Left forelimb (tissue), 1 donor: ENCODE measurements around the gene TFB1M.
"Not testable (repeated sequence)": the region's sequence is repeated elsewhere in the genome, so short reads cannot be mapped to it uniquely, and the experiment has no call there.

ENCODE experiments used
- DNase-seq: peaks from one replicate; pipeline ENCODE4 v3.0.0-alpha.2; 2018; ENCODE audit warnings: low spot score

The TFB1M gene

DNA sequence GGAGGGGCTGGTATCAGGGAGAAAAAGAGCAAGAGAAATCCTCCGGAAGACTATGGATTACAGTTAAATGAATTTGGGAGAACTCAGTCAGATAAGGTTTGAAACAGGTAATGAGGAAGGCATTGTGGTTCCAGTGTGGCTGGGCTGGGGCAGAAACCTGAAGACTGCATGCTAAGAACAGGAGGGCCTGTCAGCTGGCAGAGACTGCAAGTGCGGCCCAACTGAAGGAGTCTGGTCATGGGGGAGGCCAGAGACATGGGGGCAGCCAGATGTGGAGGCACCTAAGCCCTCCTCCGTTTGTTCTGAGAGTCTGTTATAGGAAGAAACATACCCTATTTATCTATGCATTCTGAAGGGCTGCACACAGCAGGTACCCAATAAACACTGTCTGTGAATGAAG, 16.6 kb downstream of the TFB1M start:
- no peak for DNase-seq

DNA sequence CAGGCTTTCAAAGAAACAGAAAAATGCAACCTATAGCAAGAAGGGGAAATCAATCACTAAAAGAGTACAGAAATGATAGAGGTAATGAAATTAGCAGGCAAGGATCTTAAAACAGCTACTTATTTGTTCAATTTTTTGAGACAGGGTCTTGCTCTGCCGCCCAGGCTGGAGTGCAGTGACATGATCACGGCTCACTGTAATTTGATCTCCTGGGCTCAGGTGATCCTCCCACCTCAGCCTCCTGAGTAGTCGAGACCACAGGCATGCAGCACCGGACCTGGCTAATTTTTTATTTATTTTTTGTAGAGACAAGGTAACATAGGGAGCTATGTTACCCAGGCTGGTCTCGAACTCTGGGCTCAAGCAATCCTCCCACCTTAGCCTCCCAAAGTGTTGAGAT, 21.6 kb downstream of the TFB1M start:
- DNase-seq: no peak

DNA sequence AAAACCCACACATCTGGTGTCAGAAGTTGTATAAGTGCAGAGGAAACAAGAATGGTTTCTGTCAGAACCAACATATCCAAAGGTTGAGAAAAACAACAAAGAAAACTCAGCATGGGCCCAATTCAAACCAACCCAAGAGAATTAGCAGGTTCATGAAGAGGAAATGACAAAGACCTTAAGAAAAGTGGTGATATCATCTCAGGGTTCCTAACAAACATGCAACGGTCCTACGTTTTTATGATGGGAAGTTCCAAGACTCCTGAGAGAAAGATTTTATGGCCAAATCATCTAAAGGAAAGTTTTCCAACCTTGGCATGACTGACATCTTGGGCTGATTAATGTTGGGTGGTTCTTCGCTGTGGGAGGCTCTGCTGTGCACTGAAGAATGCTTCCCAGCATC, 23.0 kb downstream of the TFB1M start:
- no peak for DNase-seq

DNA sequence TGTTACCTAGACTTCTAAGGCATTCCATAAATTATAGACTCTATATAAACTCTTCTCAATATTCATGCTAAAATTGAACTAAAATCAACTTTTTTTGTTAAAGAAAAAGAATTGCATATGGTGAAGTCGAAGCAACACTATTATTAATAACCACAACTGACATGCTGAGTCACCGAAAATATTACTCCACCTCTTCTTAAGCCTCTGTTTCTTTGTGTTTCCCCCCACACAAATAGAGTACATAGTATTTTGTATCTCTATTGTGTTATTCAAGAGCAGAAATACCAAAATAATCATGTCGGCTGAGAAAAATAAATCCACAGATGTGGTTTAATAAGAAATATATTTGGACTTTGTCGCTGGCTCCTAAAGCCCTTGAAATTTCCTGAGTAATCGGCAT, 23.8 kb downstream of the TFB1M start:
- no peak for DNase-seq

DNA sequence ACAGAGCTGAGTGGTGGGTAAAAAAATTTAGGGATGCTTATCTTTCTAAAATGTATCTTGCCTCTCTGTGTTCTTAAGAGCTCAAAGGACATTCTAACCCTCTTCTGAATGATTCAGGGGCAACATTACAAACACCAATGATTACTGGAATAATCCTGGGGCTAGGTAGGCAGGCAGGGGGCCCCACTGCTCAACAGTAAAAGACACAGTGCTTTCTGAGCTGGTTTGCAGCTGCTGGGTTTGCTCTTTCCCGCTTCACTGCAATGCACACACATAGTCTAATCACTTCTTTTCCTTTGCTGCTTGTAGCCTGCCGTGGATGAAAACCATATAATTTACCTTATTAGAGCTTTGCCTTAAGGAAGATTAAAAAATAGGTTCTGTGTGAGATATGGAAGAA, 26.5 kb downstream of the TFB1M start:
- no peak for DNase-seq

DNA sequence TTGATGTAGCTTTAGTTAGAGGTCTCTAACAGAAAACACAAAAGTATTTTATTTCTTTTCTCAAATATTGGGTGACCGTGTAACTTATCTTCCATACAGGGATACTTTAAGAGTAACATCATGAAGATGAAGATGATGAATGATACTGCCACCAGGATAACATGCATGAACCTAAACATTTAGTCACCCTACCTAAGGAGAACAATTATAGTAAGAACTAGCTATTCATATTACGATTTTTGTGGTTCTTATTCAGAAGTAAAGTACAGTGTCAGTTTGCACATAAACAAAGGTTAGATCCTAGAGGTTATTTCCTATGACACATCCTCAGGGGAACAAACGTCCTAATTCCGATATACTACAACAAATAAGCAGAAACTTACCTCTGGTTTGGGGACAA, 29.5 kb downstream of the TFB1M start:
- DNase-seq: no peak

DNA sequence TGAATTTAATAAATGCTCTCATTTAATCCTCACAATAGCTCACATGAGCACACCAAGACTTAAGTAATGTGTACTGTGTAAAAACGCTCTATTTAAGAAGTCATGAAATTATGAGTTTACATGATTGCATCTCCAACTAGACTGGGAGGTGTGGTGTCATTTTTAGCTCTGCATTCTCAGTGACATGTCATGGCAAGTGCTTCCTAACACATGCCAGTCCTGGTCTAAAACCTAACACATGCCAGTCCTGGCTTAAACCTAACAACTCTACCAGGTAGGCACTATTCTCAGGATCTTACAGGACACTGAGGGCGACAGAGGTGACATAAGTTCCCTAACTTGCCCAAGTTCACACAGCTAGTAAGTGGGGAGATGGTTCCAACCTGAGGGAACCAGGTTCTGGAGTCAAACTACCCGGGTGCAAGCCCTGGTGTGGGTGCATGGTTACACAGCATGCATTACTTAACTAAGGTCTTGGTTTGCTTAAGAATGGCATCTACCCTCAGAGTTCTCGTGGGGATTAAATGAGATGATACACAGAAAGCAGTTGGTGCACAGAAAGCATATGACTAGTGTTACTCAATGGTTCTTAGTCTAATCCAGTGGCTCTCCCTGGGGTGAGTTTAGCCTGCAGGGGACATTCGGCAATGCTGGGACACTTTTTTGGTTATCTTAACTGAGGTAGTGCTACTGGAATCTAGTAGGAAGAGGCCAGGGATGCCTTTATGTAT, 35.8 kb downstream of the TFB1M start:
- DNase-seq: no peak

DNA sequence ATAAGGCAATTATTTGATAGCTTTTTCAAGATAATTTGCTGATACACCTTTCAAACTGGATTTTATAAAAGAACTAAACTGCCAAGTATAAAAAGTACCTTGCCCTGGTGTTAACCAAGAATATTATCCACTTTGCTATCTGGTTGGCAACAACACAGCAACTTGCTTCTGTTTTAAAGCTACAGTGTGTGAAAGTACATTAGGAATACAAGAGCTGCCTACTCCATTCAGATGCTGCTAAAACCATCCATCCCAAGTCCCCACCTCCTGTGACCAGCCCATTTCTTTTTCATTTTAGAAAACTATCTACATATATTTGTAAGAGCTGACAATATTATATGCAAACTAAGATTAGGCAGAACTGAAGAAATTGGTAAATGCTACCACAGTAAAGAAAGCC, 37.6 kb downstream of the TFB1M start:
- DNase-seq: no peak

DNA sequence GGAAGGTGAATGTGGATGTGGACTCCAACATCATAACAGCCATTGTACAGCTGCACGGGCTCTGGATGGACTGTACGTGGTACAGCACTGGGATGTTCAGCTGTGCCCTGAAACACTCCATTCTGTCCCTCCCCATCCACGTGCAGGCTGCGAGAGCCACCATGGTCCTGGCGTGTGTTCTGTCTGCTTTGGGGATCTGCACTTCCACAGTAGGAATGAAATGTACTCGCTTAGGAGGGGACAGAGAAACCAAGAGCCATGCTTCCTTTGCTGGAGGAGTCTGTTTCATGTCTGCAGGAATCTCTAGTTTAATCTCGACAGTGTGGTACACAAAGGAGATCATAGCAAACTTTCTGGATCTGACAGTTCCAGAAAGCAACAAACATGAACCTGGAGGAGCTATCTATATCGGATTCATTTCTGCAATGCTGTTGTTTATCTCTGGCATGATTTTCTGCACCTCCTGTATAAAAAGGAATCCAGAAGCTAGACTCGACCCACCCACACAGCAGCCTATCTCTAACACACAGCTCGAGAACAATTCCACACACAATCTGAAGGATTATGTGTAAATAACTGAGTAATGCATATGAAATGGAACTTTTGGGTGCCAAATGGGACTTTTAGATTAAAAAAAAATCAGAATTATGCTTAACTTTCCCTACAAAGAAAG, 38.3 kb downstream of the TFB1M start:
- DNase-seq: no peak

DNA sequence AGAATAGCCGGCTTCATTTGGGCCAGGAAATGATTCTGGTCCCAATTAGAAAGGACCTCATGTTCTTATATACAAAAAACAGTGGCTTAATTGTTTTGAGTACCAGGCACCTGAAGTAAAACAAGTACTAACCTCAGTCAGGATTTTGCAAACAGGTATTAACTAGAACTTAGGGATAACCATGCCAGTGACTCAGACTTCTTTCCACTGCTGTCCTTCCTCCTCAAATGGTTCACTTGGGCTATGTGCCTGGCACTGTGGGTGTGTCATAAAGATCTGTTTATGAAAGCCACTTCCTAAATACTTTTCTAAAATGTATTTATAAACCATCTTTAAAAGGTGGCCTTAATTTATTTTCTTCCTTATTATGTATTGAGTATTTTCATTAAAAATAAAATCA, 39.8 kb downstream of the TFB1M start:
- no peak for DNase-seq

DNA sequence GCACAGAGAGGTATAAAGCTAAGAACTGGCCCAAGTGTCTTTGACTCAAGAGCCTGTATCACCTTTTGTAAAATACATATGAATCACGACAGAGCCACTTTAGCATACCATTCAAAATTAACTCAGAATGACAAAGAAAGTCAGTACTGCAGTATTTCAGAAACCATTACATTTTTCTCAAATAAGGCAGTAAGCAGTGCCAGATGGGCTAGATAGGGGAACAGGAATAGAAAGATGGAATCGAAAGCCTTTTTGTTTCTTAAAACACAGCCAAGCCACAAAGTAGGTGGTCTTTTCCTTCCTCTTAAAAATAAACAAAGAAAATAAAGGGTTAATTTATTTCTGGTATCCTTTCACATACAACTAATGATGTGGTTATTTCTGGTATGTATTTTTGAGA, 40.2 kb downstream of the TFB1M start:
- DNase-seq: no peak

DNA sequence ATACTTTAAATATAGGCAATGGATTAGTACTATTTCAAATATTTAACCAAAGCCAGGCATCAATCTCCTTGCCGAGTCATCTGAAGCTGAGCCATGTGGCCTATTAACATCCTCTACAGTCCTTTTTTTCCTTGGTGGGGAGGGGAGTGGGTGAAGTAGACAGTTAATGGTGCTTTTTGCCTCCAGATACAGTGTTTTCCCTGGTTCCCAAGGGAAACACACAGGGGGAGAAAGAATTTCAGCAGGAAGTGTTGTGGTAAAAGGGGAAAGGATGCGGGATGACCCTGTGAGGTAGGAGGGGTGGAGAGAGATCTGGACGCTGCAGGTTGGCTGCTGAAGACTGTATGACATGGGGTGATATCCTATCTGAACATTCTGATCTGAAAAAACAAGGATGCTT, 40.9 kb downstream of the TFB1M start:
- DNase-seq: no peak

DNA sequence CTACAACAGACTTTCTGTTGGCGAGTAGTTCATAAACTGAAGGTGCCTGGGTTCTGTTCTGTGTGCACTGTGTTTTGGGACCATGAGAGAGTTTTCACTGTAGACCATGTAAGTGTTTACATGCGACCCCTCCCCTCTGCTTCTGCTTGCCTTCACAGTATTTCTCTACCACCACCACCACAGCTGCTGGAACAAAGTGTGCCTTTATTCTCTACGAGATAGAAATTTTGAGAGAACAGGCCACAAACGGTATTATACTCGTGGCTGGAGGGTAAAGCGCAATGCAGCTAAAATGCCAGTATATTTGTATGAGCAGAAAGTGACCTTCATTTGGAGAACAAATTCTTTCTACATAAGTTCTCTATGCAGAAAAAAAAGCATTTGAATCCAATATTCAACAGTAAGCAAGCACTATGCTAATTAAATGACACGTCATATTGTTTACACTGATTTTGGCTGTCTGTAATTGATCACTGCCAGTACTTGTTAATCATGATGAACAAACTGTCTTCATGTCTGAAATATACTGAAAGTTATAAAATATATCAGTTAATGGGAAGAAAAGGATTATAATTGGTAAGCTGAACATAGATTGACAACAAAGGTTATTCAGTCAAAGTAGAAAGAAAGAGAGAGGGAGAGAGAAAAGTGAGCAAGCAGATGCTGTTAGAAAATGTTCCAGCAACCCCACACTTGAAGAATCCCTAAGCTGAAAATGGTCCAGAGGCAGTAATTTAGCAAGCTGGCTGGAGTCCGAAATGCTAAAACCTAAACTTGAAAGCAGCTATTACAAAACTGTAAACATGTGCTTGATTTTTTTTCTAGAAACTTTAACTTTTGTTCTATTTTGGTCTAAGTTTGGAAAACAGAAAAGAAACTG, 41.7 kb downstream of the TFB1M start:
- no peak for DNase-seq

DNA sequence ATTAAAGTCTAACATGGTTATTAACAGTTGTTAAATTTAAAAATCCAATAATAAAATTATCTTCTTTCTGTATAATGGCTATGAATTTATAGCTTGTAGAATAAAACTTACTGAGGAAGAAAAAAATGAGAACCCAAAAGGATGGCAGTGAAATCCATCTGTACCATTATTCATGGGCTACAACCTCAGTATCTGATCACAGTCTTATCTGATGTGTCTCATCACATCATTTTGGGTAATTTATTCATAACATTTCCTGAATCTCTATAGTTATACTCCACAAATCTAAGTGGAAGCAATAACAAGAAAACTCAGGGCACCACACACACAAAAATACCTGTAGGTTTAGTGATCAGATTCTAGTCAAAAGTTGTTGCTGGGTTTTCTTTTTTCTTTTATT, 43.1 kb downstream of the TFB1M start:
- DNase-seq: no peak

DNA sequence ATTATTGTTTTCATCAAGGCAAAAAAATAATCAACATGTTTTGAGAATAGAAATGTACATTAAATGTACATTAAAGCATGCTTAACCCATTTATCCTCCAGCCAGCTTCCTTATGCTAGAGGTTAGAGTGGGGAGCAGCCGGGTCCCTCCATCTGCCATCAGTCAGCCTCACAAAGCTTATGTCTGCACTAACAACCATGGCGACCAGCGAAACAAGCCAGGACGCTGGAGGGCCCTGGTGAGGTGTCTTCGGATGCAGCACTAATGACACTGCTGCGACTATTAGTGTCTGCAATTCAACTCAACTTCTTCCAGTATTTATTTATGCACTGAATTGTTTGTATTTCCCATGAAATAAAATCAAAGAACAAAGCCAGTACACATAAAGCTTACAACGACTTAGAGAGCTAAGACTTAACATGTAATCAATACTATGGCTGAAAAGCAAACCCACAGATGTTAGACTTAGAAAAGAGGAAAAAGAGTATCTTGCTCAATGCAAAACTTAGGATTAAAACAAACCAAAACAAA, 43.7 kb downstream of the TFB1M start:
- no peak for DNase-seq

DNA sequence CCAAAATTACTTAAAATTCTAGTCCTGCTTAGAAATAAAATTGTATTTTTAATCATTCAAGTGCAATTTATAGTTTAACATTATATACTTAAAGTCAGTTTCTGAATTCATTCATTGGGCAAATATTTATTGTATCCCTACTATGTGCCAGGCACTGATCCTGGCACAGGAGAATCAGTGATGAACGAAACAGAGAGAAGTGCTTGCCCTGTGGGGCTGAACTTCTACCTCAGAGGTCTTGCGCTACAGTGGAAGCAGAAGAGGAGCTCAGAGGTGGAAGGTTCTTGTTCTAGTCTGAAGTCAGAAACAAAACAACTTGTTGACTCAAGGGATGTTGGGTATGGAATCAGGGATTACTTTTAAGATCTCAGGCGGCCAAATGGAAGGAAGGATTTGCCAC, 44.5 kb downstream of the TFB1M start:
- DNase-seq: no peak

DNA sequence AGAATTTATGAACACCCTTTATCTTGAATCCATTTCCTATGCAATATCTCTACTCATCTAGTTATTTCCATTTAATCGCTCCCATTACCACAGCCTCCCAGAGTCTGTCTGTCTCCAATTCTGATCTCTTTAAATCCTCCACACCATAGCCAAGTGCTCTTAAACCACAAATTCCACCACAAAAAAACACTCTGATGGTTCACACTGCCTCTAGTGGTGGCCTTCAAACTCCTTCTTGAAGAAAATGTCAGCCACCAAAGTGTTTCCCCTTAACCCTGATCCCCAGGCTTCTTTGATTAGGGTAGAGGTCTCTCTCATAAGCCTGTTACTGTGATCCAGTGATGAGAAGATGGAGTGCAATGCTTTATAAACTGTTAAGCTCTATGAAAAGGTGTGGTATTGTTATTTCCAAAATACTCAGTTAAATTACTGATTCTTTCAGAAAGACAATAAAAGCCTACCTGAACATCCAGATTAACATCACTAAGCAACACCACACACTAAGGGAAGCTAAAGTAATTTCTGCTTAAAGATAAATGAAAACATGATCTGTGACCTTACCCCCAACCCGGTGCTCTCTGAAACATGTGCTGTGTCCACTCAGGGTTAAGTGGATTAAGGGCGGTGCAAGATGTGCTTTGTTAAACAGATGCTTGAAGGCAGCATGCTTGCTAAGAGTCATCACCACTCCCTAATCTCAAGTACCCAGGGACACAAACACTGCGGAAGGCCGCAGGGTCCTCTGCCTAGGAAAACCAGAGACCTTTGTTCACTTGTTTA, 46.0 kb downstream of the TFB1M start:
- not testable (repeated sequence) for DNase-seq

DNA sequence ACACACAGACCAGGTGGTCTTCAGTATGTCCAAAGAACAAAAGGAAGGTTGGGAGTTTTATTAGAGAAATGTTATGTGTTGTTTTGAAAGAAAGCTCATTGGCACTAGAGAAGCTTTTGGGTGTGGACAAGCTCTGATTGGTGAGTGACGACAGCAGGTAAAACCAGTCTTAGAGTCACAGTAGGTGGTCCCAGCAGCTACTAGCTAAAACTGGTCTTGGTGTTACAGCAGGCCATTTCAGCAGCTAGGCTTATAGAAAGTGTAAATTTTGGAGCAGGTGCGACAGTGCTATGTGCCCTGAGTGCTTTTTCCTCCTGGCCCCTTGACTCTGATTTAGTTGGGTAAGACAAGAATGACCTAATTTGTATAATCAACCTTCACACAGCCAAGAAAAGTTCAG, 46.9 kb downstream of the TFB1M start:
- no peak for DNase-seq

DNA sequence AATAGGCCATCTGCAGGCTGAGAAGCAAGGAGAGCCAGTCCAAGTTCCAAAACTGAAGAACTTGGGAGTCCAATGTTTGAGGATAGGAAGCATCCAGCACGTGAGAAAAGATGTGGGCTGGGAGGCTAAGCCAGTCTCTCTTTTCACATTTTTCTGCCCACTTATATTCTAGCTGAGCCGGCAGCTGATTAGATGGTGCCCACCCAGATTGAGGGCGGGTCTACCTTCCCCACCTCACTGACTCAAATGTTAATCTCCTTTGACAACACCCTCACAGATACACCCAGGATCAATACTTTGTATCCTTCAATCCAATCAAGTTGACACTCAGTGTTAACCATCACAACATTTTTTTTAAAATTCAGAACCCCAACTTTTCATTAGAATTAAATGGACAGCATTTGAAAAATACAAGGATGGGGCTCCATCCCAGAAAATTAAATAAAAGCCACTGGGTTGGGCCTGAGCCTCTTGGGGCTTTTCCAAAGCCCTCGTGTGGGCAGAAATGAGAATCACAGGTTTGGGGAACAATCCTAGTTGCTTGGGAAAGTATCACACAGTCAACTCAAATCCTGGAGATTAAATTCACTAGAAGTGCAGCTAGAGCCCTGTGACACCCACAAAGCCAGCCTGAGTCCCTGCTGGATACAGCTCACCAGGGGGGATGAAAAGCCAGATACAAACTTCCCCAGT, 48.3 kb downstream of the TFB1M start:
- DNase-seq: no peak

DNA sequence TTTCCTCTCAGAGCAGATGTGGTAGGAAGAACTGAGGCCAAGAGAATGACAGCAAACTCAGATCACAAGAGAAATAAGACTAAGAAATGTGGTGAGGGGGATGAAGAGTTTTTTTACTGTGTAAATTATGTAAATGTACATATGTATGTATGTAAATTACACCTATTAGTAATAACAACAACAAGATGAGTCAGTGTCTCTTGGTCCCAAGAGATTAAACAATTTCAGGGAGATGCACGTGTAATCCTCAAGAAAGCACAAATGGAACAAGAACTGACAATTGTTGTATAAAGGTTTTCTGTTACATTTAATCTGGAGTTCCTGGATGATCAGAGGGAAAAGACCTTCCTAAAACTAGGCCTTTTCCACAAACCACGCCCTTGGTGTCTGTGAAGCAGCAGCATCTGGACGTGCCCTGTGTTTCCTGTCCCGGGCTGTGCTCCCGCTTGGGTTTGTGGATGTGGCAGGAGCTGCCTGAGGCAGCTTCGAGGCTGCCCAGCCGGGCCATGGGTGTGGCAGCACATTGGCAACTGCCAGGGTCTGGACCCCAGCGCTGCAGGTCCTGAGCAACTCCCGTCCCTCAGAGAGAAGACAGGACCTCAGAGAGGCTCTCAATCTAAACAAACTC, 49.5 kb downstream of the TFB1M start:
- DNase-seq: no peak
